ENCODE measurements around the gene ATP10D. TPM values are rescaled to one million over a fixed set of nuclear protein-coding genes. Genes with fewer than 3 reads are reported as not detected.

ATP10D gene
- total and polyA plus RNA-seq, 2 donors (not counting 3 experiments of a cell fraction or from before 2014, with no cell fraction given), result 34.1 to 40.2 TPM

GRCh38 chr4:47624031-47624441 is 139.0 kb downstream of the ATP10D start:
- intact Hi-C loops (cut with micrococcal nuclease) (no loop called here), dilution Hi-C loops (cut with MboI; ENCODE audit: extremely low pct_ligation_motif_present, low sequenced_read_pairs) (no loop called here)
- Histone ChIP-seq H3K27me3 (ENCODE audit: control insufficient read depth in 2 of 2, insufficient read depth in 2 of 2, low read length in 2 of 2) (no peaks in the 10 kb centered on the region), H3K4me2 (ENCODE audit: insufficient read depth, low read length) (no peak overlapping the region), H3K79me2 (ENCODE audit: control insufficient read depth, insufficient read depth, low read length) (no peaks in the 10 kb centered on the region), H3K9ac (replicated peaks; ENCODE audit: extremely low read depth, insufficient read depth, low read length) (no peak overlapping the region), H3K36me3 (ENCODE audit: control insufficient read depth in 2 of 2, extremely low read depth in 1 of 2, insufficient read depth in 2 of 2, low read length in 2 of 2) (no peaks in the 10 kb centered on the region), H3K27ac (ENCODE audit: insufficient read depth, low read depth, low read length) (no peak overlapping the region), H3K4me1 (ENCODE audit: control insufficient read depth, extremely low read depth, insufficient read depth, low read length) (no peaks in the 10 kb centered on the region), H3K9me1 (replicated peaks; ENCODE audit: control insufficient read depth, extremely low read depth, insufficient read depth, low read length) (peaks cover 2% of the 10 kb centered on the region), H4K20me1 (replicated peaks; ENCODE audit: control insufficient read depth, extremely low read depth, insufficient read depth, low read length) (no peaks in the 10 kb centered on the region), H3K9me3 (replicated peaks; ENCODE audit: control insufficient read depth, insufficient read depth, low read length) (no peaks in the 10 kb centered on the region), H2AFZ (ENCODE audit: low read depth, low read length) (no peak overlapping the region), H3K4me3 (replicated peaks in 1 of 3; ENCODE audit: insufficient read depth in 1 of 3, low read depth in 1 of 3, low read length in 3 of 3) (no peak overlapping the region)
- ChIA-PET CTCF (no interaction called here), POLR2A (no interaction called here)
- TF ChIP-seq MAX (IDR thresholded peaks at IDR 0.05; ENCODE audit: insufficient read depth, insufficient read length) (no peak), FOS (IDR thresholded peaks at IDR 0.05; ENCODE audit: borderline replicate concordance, insufficient read depth, low read length) (no peak), POLR2AphosphoS5 (IDR thresholded peaks at IDR 0.05; ENCODE audit: insufficient read depth, low read depth, low read length) (no peak), EZH2 (IDR thresholded peaks at IDR 0.05; ENCODE audit: borderline replicate concordance, low read depth, low read length, severe bottlenecking) (no peak), POLR2A (IDR thresholded peaks at IDR 0.05; ENCODE audit: low read depth, low read length) (no peak), CTCF (IDR thresholded peaks at IDR 0.05; ENCODE audit: extremely low read depth in 1 of 2, insufficient read depth in 1 of 2, low read depth in 1 of 2, low read length in 2 of 2) (no peak), GATA2 (IDR thresholded peaks at IDR 0.05; ENCODE audit: insufficient read depth, insufficient read length, low read depth, low read length) (no peak), JUN (IDR thresholded peaks at IDR 0.05; ENCODE audit: borderline replicate concordance, insufficient read depth, insufficient read length, low read depth) (no peak), MYC (IDR thresholded peaks at IDR 0.05; ENCODE audit: low read depth, low read length) (no peak)
- FAIRE-seq (no peak), DNase-seq (ENCODE audit: low read depth, low spot score) (no peak)
- BruUV-seq (replicated peaks), result no TSS peak
